ENCODE results near the gene UBR4.

Gene UBR4

DNA sequence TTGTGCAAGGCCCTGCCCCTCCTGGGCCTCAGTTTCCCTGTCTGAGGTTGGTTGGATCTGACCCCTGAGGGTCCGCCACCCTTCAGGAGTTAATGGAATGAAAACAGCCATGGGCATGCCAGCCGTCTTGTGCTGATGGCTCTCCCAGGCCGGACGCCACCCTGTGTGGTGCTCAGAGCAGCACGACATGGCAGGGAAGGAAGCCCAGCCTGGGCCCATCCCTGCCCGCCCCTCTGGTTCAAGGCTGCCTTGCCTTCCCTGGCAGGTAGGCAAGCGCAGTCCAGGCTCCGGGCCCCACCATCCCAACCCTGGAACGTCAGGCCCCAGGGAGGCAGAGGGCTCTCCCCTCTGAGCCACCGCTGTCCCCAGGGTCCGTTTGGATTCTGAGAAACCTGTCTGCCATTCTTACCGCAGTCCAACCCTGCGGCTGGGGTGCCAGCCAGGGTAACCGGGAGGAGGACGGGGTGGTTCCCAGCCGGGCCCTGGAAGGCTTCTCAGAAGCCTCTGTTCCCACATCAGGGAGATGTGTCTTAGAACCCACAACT, 145.1 kb downstream of the UBR4 start:
- TF ChIP-seq, protein P1, sequence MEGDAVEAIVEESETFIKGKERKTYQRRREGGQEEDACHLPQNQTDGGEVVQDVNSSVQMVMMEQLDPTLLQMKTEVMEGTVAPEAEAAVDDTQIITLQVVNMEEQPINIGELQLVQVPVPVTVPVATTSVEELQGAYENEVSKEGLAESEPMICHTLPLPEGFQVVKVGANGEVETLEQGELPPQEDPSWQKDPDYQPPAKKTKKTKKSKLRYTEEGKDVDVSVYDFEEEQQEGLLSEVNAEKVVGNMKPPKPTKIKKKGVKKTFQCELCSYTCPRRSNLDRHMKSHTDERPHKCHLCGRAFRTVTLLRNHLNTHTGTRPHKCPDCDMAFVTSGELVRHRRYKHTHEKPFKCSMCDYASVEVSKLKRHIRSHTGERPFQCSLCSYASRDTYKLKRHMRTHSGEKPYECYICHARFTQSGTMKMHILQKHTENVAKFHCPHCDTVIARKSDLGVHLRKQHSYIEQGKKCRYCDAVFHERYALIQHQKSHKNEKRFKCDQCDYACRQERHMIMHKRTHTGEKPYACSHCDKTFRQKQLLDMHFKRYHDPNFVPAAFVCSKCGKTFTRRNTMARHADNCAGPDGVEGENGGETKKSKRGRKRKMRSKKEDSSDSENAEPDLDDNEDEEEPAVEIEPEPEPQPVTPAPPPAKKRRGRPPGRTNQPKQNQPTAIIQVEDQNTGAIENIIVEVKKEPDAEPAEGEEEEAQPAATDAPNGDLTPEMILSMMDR (IDR thresholded peaks at IDR 0.05; ENCODE audit: low read depth, low read length, missing control alignments) = no peak
- no peak overlapping the region for H3K4me3 ChIP-seq (ENCODE audit: low read depth, low read length)
- H3K27me3 ChIP-seq (replicated peaks) = no peaks in the 10 kb centered on the region
- H3K27ac ChIP-seq = no peak overlapping the region
- H3K36me3 ChIP-seq (replicated peaks) = no peaks in the 10 kb centered on the region
- no peak for DNase-seq
- in situ Hi-C loops (cut with HindIII; ENCODE audit: low pct_ligation_motif_present, low sequenced_read_pairs) = no loop called here

DNA sequence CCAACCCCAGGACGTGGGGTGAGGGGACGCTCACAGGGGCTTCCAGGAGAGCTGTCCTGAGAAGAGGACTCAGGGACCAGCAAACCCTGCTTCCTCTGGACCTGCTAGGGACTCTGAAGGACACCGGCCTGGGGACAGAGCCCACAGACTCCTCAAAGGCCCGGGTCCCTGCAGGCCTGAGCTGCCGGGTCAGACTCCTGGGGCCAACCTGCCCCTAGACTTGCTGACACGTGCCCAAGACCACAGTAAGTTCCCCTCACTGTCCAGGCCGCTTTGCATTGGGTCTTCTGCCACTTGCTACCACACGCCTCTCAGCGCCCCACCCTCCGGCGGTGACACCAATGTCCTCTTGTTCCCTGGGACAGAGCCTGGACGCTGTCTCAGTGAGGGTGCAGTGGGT, 146.9 kb downstream of the UBR4 start:
- TF ChIP-seq, protein P1 (IDR thresholded peaks at IDR 0.05; ENCODE audit: low read depth, low read length, missing control alignments) = no peak
- Histone ChIP-seq H3K27me3 (replicated peaks) (peaks cover 2% of the 10 kb centered on the region), H3K36me3 (replicated peaks) (no peaks in the 10 kb centered on the region), H3K4me3 (ENCODE audit: low read depth, low read length) (no peak overlapping the region), H3K27ac (no peak overlapping the region)
- in situ Hi-C loops (cut with HindIII; ENCODE audit: low pct_ligation_motif_present, low sequenced_read_pairs) = no loop called here
- no peak for DNase-seq

DNA sequence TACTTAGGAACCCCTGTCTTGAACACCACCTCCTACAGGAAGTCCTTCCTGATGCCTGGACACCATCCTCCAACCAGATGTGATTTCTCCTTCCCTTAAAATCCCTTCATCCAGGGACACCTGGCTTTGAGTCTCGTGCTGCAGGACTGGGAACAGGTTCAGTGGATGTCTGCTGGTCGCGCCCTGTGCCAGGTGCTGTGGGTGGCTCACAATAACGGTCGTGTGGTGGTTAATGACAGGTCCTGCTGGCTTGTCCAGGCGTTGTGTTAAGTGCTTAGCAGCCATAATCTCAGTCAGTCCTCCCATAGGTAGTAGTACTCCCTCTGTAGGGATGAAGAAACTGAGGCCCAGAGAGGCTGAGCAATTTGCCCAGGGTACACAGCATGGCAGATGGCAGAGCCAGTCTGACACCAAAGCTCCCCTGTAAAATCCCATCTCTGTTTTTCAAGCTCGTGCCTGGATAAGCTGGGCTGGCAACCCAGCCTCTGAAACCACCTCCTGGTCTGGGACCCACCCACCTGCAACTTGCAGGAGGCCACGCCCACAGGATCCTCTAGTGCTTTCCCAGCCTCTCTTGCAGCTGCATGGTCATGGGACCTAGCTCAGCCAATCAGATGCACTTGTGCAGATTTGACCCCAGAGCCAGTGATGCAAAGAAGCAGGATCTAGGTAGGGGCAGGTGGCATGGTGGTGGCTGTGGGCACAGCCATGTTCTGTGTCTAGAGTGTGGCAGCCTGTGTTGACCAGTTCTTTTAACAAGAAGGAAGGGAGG, 147.6 kb downstream of the UBR4 start:
- TF ChIP-seq, protein P1 (IDR thresholded peaks at IDR 0.05; ENCODE audit: low read depth, low read length, missing control alignments) = no peak
- no peak for DNase-seq
- H3K27ac ChIP-seq = no peak overlapping the region
- H3K36me3 ChIP-seq (replicated peaks) = no peaks in the 10 kb centered on the region
- peaks cover 2% of the 10 kb centered on the region for H3K27me3 ChIP-seq (replicated peaks)
- no peak overlapping the region for H3K4me3 ChIP-seq (ENCODE audit: low read depth, low read length)
- in situ Hi-C loops (cut with HindIII; ENCODE audit: low pct_ligation_motif_present, low sequenced_read_pairs) = no loop called here

DNA sequence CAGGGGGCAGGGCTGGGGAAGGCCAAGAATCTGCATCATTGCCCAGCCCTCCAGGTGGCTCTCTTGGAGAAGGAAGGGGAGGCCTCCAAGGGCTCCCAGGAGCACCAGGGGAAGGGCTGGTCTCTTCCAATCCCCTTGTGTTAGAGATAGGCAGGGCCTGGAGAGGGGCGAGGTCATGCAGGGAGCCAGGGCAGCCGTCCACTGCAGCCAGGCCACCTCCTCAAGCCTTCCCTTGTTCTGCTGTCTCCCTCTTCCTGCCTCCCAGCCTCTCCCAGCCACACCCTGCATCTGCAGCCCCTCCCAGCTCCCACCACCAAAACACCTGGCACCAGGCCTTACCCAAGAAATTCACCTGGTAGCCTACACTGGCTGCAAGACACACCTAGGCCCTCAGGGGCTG, 148.3 kb downstream of the UBR4 start:
- DNase-seq = no peak
- H3K4me3 ChIP-seq (ENCODE audit: low read depth, low read length) = no peak overlapping the region
- in situ Hi-C loops (cut with HindIII; ENCODE audit: low pct_ligation_motif_present, low sequenced_read_pairs) = no loop called here
- H3K27ac ChIP-seq = no peak overlapping the region
- peaks cover 2% of the 10 kb centered on the region for H3K27me3 ChIP-seq (replicated peaks)
- TF ChIP-seq, protein P1 (IDR thresholded peaks at IDR 0.05; ENCODE audit: low read depth, low read length, missing control alignments) = no peak
- H3K36me3 ChIP-seq (replicated peaks) = no peaks in the 10 kb centered on the region

DNA sequence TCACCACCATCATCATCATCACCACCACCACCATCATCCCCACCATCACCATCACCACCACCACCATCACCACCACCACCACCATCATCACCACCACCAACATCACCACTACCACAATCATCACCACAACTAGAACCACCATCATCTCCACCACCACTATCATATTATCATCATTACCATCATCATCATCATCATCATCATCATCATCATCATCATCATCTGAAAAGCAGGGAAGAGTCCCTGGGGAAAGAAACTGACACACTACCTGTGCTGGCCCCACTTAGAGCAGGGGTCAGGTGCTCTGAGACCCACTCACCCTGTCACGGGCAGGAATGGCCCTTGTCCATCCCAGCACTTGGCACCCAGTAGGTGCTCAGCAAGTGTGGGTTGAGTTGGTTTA, 148.7 kb downstream of the UBR4 start:
- Histone ChIP-seq H3K27ac (no peak overlapping the region), H3K36me3 (replicated peaks) (no peaks in the 10 kb centered on the region), H3K4me3 (ENCODE audit: low read depth, low read length) (no peak overlapping the region), H3K27me3 (replicated peaks) (peaks cover 2% of the 10 kb centered on the region)
- TF ChIP-seq, protein P1 (IDR thresholded peaks at IDR 0.05; ENCODE audit: low read depth, low read length, missing control alignments) = no peak
- in situ Hi-C loops (cut with HindIII; ENCODE audit: low pct_ligation_motif_present, low sequenced_read_pairs) = no loop called here
- no peak for DNase-seq

All from brain microvascular endothelial cell (primary cell).